Measurements from ENCODE around the gene RPS6KA2. TPM values are rescaled to one million over a fixed set of nuclear protein-coding genes. Genes with fewer than 3 reads are reported as not detected.
"Not testable (repeated sequence)": the region's sequence is repeated elsewhere in the genome, so short reads cannot be mapped to it uniquely, and the experiment has no call there.

Gene RPS6KA2
- polyA plus RNA-seq, 1 donor: 22.5 TPM

DNA sequence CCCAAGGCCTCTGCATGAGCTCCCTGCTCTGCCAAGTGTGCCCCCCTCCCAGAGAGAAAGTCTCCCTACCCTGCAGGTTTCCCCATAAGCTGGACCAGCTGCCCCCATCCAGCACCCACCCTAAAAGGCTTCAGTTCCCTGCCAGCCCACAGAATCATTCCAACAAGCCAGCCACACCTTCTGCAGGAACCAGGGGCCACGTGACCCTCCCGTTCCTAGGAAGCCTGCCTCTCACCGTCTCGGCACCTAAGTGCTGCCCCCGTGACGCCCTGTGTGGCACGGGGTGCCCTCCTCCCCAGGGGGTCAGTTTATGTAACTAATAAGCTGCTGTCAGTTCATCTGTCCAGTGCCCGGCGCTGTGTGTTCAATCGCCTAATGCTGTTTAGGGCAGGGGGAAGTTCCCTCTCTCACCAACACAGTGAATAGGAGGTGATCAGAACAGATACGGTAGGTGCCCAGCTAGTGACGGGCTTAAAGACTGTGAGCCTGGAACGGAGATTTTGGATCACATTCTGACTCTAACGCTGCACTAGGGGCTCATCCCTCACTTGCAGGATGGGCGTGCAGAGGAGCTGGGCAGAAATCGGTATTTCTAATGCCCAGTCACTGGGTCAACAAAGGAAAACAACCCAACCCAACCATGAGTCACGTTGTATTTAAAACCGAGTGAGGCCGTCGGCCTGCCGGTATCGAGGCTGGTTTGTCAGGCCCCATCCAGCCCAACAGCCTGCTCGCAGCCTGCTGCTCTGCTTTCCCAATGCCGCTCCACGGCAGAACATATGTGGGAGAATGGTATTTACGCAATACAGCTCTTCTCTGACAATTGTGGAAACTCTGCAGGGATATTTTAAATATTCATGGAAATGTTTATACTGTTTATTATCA, 96.6 kb downstream of the RPS6KA2 start:
- no peak for DNase-seq (ENCODE audit: low read depth)

DNA sequence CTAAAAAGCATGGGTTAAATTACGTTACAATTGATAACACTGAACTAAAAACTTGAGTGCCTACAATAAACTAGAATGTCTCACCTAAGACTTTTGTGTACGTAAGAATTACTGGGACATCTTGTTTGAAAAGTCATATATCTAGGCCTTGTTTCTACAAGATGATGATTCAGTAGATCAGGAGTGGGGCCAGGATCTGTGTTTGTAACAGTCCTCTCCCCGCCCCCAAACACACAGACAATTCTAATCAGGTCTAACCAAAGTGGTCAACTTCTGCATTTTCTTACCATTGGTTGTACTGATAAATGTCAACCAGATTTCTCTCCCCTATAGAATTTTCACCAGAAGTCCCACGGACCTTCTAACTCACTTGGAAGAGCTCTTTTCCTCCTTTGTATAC, 97.5 kb downstream of the RPS6KA2 start:
- DNase-seq (ENCODE audit: low read depth): no peak

DNA sequence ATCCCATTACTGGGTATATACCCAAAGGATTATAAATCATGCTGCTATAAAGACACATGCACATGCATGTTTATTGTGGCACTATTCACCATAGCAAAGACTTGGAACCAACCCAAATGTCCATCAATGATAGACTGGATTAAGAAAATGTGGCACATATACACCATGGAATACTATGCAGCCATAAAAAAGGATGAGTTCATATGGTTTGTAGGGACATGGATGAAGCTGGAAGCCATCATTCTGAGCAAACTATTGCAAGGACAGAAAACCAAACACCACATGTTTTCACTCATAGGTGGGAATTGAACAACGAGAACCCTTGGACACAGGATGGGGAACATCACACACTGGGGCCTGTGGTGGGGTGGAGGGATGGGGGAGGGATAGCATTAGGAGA, 98.0 kb downstream of the RPS6KA2 start:
- DNase-seq (ENCODE audit: low read depth): not testable (repeated sequence)

DNA sequence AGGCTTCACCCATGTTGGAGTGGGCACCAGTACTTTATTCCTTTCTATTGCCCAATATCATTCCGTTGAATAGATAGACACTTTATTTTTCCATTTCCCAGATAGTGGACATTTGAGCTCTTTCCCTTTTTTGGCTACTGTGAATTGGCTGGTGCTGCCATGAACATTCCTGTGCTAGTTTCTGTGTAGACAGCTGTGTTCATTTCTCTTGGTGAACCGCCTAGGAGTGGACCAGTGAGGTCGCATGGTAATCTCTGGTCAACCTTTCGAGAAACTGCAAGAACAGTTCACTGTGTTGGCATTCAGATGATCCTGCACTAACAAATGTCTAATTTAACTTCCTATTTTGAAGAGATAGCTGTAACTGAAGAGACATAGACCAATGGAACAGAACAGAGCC, 99.2 kb downstream of the RPS6KA2 start:
- DNase-seq (ENCODE audit: low read depth): no peak

DNA sequence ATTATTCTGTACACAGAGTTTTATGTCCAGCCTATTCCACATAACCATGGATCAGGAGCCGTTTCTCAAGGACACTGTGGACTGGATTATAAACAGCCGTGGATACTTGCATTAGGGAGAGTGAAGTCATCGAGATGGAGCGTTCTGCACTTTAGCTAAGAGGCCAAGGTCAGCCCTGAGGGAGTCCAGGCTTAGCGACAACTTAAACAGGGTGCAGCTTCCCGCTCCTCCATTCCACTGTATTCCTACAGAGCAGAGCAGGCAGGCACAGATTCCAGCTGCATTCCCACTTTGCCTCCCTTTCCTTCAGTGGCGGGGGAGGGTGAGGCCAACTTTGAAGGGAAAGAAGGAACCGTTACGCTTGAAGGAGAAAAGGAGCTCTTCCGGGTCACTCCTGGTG, 100.1 kb downstream of the RPS6KA2 start:
- no peak for DNase-seq (ENCODE audit: low read depth)

DNA sequence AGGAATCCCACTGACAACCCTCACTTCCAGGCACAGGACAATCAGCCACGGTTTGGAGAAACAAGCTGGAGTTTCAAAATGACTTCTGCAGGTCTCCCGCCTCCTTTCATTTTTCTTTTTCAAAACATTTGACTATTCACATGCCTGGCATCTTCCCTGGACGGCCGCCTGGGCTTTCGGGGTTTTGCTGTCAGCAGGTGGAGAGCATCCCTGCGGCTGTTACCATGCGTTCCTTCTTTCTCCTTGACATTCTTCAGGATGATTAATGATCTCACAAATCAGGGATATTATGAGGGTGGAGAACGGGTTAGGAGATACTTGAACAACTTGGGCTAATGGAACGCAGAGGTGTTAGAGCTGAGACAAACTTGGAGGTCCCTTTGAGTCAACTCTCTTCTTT, 101.5 kb downstream of the RPS6KA2 start:
- DNase-seq (ENCODE audit: low read depth): no peak

DNA sequence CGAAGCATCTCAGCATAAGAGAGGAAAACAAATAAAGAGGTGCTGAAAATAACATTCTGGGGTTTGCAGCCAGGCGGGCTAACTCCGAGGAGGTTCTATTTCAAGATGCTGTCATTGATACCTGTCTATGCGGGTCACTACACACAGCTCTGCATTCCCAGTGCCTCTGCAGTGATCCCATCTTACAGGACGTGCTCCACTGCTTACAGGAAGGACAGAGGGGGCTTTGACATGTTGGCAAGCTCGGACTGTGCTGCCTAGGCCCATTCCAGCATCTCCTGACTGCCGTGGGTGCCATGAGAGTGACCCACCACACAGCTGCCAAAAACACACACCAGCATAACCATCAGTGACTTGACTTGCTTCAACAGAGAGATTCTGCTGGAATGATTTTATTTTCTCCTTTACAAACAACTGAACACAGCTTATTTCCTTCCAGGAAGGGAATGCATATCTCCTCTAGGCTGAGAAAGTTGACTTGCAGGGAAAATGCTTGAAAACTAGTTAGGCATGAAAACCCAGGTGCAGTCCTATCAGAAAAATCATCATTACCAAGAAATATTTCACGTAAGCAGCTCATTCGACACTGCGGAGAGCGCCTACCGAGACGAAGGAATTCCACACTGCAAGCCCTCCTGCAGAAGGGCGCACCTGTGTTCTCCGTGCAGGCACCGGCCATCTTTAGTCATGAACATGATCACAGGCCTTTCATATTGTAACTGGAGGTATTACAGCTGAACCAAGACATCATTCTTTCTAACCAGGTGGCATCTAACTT, 103.1 kb downstream of the RPS6KA2 start:
- no peak for DNase-seq (ENCODE audit: low read depth)

DNA sequence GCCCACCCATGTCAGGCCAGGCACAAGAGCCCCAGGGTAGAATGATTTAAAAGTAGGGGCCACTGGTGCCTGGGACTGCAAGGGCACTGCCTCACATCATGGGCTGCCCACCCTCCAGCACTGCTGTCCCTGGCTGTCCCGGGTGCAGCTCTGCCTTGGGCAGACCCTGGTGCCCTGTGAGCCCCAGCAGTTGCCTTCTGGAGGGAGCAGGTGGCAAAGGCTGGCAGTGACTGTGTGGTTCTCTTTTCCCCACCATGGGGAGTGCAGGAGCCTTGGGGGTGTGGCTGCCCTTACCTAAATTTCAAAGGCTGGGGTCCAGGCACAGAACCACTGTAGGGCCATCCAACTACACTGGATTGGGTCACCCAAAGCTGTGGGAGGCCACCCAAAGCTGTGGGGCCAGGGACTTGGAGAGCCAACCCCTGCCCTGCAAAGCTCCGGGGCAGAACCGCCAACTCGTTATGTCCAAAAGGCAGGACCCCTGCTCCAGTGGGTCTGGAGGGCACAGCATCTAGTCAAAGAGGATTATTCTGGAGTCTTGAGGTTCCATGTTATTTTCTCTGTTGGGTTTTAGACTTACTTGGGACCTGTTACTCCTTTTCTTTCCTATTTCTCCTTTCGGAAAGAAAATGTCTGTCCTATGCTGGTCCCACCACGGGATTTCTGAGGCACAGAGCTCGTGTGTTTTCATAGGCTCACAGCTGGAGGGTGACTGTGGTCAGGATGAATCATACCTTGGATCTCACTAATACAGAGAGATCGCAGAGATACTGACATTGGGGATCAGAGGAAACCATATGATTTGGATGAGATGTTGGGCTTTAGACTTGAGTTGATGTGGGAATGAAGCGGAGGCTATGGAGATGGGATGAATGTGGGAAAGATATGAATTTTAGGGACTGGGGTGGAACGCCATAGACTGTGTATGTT, 105.9 kb downstream of the RPS6KA2 start:
- no peak for DNase-seq (ENCODE audit: low read depth)

DNA sequence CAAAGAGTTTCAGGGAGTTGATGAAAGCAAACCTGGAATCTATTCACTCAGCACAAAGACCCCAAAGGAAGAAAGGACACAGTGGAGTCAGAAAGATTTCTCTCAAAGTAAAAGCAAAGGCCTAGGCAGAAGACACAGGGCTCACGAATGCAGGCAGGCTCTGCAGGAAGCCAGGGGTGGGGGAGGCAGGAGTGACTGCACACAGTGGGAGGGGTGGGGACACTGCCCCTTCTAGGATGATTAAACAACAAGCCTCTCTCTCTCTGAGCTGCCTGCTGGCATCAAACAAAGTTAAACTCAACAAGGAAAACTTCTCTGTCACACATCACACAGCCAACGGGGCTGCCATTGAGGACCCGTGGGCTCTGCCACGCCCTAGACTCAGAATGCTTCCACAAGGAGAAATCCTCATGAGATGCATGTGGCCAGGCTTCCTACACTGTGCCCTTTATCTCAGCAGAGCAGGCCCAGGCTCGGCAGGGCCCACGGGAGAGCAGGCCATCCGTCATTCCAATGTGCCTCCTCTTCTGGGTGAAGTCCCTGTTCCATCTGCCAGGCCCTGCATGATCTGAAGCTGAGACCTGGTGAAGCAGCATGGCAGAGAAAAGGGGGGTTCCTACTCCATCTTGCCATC, 110.7 kb downstream of the RPS6KA2 start:
- no peak for DNase-seq (ENCODE audit: low read depth)

DNA sequence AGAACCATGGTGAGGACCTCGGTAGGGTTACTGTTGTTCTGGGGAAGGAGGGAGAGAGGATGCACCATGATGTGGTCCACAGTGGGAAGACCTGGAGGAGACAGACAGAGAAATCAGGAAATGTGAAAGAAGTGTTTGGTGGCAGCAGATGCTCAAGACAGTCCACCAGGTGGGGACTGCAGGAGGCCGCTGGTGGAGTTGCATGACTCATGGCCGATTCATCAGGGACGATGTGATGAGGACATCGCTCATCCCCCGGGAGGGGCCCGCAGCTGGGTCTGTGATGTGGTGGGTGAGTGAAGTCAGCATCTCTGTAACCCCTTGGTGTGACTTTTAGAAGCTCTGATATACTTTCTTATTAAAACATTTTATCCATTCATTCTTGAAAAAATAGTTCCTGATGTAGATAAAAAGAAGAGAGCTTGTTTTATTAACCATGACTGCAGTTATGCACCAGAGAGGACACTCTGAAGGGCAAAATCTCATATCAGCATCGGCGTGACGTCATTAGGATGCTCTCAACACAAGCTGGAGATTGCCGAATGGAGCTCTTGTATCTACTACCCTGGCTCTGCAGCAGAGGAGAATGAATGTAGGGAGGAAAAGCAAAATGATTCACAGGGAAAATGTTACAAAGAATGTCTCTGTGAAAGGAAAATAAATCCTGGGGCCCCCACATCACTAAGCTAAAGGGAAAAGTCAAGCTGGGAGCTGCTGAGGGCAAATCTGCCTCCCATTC, 111.8 kb downstream of the RPS6KA2 start:
- no peak for DNase-seq (ENCODE audit: low read depth)

DNA sequence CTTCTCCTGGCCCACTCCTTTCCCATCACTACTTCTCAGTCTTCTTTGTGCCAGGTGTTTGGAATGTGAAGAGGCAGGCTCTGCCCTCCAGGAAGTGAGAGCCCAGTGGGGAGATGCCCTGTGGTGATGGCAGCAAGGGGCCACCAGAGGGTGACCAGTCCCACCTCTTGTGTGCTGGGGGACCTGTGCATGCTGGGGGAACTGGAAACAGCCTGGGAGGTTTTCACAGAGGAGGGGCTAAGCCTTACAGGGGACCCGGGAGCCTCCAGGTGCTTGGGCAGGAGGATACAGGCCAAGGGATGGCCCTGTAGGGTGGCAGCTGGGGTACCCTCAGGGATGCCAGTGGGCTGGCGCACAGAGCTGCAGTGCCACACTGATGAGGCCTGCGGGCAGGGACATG, 112.9 kb downstream of the RPS6KA2 start:
- DNase-seq (ENCODE audit: low read depth): no peak

DNA sequence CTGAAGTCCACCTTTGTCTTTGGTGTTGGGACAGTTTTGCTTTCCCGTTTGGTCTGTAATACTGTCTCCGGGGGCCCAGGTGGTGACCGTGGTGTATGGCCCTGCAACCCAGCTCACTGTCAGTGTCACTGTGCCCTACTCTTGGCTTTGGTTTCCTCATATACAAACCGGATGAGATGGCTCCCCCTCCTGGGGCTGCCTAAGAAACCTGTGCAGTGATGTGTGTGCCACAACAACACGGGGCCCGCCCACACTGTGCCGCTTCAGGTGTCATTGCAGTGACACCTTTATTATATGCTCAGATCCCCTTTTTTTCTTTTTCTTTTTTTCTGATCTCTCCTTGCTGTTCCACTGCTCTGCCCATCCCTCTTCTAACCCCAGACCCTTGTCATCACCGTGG, 114.5 kb downstream of the RPS6KA2 start:
- no peak for DNase-seq (ENCODE audit: low read depth)

DNA sequence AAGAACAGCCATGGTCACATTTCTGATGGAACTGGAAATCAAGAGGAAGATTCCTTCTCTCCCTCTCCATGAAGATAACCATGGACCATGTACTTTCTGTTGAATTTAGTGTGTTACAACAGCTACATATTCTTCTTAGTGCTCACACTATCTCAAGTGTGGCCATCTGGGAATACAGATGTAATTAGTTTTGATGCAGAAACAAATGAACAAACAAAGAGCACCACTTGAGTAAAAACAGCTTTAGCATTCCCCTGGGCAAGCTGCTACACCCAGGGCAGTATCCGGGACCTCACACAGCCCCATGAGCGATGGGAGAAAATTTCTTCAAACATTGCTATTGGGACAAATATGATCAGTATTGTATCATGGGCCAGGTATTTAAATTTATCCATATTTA, 115.7 kb downstream of the RPS6KA2 start:
- DNase-seq (ENCODE audit: low read depth): no peak

DNA sequence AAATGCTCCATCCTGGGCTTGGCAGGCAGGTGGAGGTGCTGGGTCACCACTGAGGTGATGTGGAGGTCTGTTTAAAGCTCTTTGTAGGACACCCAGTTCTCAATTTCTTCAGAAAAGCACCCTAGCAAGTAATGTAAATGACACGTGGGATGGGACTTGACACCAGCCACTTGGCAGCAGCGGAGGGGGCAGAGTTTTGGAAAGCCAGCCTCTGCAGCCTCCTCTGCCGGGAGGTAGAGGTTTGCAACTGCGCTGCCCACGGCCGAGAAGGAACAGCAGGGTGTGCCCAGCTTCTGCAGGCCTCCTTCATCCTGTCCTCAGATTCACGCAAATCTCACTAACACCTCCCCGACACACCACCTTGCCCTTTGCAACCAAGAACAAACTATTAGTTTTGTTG, 117.9 kb downstream of the RPS6KA2 start:
- no peak for DNase-seq (ENCODE audit: low read depth)

DNA sequence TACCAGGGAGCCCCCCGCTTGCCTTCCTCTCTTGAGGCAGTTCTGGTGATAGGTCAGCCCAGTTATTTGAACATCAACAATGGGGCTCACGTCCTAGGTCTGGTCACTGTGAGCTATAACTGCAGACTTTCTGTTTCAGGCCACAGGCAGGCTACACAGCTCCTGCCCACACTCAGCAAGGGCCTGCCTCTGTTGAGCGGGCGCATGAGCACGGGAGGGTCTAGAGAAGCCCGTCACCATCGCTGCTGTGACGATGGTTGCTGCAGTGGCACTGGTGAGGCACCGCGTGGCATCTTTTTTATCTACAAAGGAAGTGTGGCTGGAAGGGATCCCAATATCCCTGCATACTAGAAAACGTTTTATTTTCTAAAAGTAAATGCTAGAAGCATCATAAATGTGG, 118.3 kb downstream of the RPS6KA2 start:
- no peak for DNase-seq (ENCODE audit: low read depth)

DNA sequence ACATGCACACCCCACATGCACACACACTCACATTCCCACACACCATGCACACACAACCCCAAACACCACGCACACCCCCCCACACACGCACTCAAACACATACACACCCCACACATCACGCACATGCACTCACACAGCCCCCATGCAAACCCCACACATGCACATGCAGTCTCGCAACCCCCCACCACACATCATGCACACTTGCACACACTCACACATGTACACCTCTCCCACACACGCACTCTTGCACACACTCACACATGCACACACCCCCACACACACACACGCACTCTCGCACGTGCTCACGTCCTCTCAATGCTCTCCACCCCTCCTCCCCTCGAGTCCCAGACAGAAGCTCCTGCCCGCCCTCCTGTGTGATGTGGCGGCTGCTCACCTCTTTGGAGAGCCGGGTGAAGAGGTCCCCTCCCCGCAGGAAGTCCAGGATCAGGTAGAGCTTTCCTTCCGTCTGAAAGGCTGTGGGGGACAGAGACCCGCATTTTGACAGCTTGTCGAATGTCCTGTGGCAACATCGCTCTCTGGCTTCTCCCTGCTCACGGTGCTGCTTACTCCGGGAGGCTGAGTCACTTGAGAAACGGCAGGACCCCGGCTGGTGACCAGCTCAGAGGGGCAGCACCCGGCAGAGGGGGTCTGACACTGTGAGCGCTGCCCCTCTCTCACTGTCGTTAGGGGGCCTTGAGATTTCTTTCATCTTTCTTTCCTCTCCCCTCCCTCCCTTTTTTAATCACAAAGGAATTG, 119.1 kb downstream of the RPS6KA2 start:
- no peak for DNase-seq (ENCODE audit: low read depth)

DNA sequence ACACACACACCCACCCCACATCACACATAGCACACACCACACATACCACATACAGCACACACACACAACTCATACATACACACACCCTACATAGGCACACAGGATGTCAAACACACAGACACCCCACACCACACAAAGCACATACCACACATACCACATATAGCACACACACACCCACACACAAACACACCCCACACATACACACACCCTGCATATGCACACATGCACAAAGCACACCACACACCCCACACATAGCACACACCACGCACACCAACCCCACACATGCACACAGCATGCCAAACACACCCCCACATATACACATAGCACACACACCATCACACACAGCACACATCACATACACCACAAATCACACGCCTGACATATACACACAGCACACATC, 119.7 kb downstream of the RPS6KA2 start:
- no peak for DNase-seq (ENCODE audit: low read depth)

DNA sequence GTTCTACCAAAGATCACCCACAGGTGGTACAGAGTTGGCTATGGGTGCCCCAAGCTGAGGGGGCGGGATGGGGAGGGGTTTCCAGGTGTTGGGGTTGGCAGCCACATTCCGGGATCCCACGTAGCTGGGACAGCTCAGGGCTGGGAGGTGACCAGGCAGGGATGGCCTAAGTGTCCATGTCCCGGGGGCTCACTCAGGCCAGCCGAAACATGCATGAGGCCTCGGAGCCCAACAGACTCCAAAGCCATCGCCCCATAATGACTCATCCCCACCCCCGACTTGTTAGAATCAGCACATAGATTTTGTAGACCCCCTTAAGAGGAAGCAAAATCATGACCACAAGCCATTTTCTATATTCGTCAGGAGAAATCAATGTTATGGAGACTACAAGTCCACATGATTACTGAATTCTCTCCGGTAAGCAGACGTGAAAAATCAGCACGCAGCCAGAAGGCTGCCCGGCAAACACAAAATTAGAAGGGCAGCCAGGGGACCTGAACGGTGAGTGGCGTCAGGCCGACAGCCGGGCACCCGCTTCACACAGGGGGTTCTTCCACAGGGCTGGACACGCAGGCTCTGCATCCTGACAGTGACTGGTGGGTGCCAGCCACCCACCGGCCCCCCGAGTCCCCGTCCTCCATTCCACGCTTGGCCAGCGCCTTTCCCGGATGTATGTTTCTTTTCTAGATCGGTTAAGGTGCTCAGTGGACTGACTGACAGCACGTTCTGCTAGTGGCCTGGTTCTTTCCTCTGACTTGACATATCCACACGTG, 121.7 kb downstream of the RPS6KA2 start:
- DNase-seq (ENCODE audit: low read depth): no peak

DNA sequence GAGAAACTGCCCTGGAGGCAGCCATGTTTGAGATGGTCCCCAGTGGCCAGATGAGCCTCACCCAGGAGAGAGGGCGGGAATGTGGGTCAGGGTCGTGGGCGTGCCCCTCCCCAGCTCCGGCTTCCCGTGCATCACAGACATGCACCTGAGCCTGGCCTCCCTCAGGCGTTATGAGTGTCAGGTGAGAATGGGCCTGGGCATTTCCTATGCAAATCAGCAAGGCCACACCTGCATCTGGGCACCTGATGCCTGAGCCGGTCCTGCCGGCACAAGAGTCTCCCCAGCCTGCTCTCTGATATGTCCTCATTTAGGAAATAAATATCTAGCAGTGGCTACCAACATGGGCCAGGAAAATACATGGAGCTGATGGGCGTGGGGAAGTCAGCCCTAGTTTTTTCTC, 123.0 kb downstream of the RPS6KA2 start:
- DNase-seq (ENCODE audit: low read depth): no peak

All from forelimb muscle (tissue), 1 donor.